Measurements from ENCODE around the gene UBR3. TPM values are rescaled to one million over a fixed set of nuclear protein-coding genes. Genes with fewer than 3 reads are reported as not detected.

UBR3 gene
- total RNA-seq, 2 experiments from 2014 or later, result 11.6 to 21.0 TPM

GRCh38 chr2:169910109-169910799, 83.0 kb downstream of the UBR3 start:
- H3K79me2 ChIP-seq (ENCODE audit: insufficient read depth, low read depth, low read length), result no peaks in the 10 kb centered on the region
- BruUV-seq (replicated peaks), result no TSS peak
- intact Hi-C loops (cut with micrococcal nuclease; ENCODE audit: unreplicated experiment), result no loop called here
- H3K4me2 ChIP-seq (ENCODE audit: low read length), result no peak overlapping the region
- H3K27ac ChIP-seq (ENCODE audit: low read depth, low read length, poor library complexity, severe bottlenecking), result no peak overlapping the region
- no peaks in the 10 kb centered on the region for H3K9me2 ChIP-seq (ENCODE audit: insufficient read depth, low read length)
- POLR2A ChIA-PET, result interaction anchor here (1.3 kb wide), 1 partner anchor 15 kb away, joined by 4 read pairs; no protein-coding TSS in a partner anchor
- H2AFZ ChIP-seq (ENCODE audit: low read length), result no peak overlapping the region
- H3K4me1 ChIP-seq (ENCODE audit: insufficient read depth, low read length, poor library complexity, severe bottlenecking), result no peaks in the 10 kb centered on the region
- CTCF ChIA-PET (ENCODE audit: unreplicated experiment), result no interaction called here
- DNase-seq (ENCODE audit: low spot score), result no peak
- no peaks in the 10 kb centered on the region for H3K9me3 ChIP-seq (ENCODE audit: low read length)
- H4K20me1 ChIP-seq (ENCODE audit: insufficient read depth, low read length), result no peaks in the 10 kb centered on the region
- H3K36me3 ChIP-seq (ENCODE audit: insufficient read depth, low read length), result no peaks in the 10 kb centered on the region
- H3K4me3 ChIP-seq (ENCODE audit: low read depth, low read length, poor library complexity, severe bottlenecking), result no peak overlapping the region
- TF ChIP-seq EZH2phosphoT487 (IDR thresholded peaks at IDR 0.05; ENCODE audit: borderline replicate concordance, low read depth, low read length), result no peak
- TF ChIP-seq CTCF (conservative IDR thresholded peaks at IDR 0.05; ENCODE audit: low read length), result no peak

DNA sequence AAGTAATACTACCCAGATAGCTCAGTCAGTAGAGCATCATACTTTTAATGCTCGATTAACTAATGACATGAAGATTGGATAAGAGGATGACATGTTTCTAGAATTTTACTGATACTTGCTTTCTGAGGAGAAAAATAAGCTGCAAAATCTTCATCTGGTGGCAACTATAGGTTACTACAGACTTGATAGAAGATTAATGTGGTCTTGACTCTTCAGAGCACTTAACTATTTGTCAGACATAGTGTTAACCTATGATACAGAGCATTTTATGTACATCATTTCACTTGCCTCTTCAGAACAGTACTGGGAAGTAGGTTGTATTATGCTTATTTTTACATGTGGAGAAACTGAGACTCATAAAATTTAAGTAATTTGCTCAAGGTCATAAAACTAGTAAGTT, 83.9 kb downstream of the UBR3 start:
- ChIA-PET CTCF (ENCODE audit: unreplicated experiment) (no interaction called here), POLR2A (interaction anchor here (0.6 to 1.4 kb wide), 3 partner anchors 16 to 230 kb away, joined by 3 to 4 read pairs (median 4); no protein-coding TSS in a partner anchor)
- Histone ChIP-seq H2AFZ (ENCODE audit: low read length) (no peak overlapping the region), H3K36me3 (ENCODE audit: insufficient read depth, low read length) (no peaks in the 10 kb centered on the region), H3K27ac (ENCODE audit: low read depth, low read length, poor library complexity, severe bottlenecking) (no peak overlapping the region), H4K20me1 (ENCODE audit: insufficient read depth, low read length) (no peaks in the 10 kb centered on the region), H3K4me2 (ENCODE audit: low read length) (no peak overlapping the region), H3K9me3 (ENCODE audit: low read length) (no peaks in the 10 kb centered on the region), H3K79me2 (ENCODE audit: insufficient read depth, low read depth, low read length) (no peaks in the 10 kb centered on the region), H3K4me3 (ENCODE audit: low read depth, low read length, poor library complexity, severe bottlenecking) (no peak overlapping the region), H3K4me1 (ENCODE audit: insufficient read depth, low read length, poor library complexity, severe bottlenecking) (no peaks in the 10 kb centered on the region), H3K9me2 (ENCODE audit: insufficient read depth, low read length) (no peaks in the 10 kb centered on the region)
- no peak for DNase-seq (ENCODE audit: low spot score)
- BruUV-seq (replicated peaks), result no TSS peak
- intact Hi-C loops (cut with micrococcal nuclease; ENCODE audit: unreplicated experiment), result no loop called here
- TF ChIP-seq EZH2phosphoT487 (IDR thresholded peaks at IDR 0.05; ENCODE audit: borderline replicate concordance, low read depth, low read length), result no peak
- TF ChIP-seq CTCF (conservative IDR thresholded peaks at IDR 0.05; ENCODE audit: low read length), result no peak

GRCh38 chr2:169916623-169917022, 89.4 kb downstream of the UBR3 start:
- no TSS peak for BruUV-seq (replicated peaks)
- no peak for DNase-seq (ENCODE audit: low spot score)
- Histone ChIP-seq H4K20me1 (ENCODE audit: insufficient read depth, low read length) (no peaks in the 10 kb centered on the region), H3K27ac (ENCODE audit: low read depth, low read length, poor library complexity, severe bottlenecking) (no peak overlapping the region), H2AFZ (ENCODE audit: low read length) (no peak overlapping the region), H3K9me3 (ENCODE audit: low read length) (no peaks in the 10 kb centered on the region), H3K4me3 (ENCODE audit: low read depth, low read length, poor library complexity, severe bottlenecking) (no peak overlapping the region), H3K36me3 (ENCODE audit: insufficient read depth, low read length) (no peaks in the 10 kb centered on the region), H3K79me2 (ENCODE audit: insufficient read depth, low read depth, low read length) (no peaks in the 10 kb centered on the region), H3K4me2 (ENCODE audit: low read length) (no peak overlapping the region), H3K4me1 (ENCODE audit: insufficient read depth, low read length, poor library complexity, severe bottlenecking) (peaks cover 4% of the 10 kb centered on the region), H3K9me2 (ENCODE audit: insufficient read depth, low read length) (no peaks in the 10 kb centered on the region)
- intact Hi-C loops (cut with micrococcal nuclease; ENCODE audit: unreplicated experiment), result no loop called here
- TF ChIP-seq EZH2phosphoT487 (IDR thresholded peaks at IDR 0.05; ENCODE audit: borderline replicate concordance, low read depth, low read length), result no peak
- TF ChIP-seq CTCF (conservative IDR thresholded peaks at IDR 0.05; ENCODE audit: low read length), result no peak
- POLR2A ChIA-PET, result interaction anchor here (0.7 kb wide), 1 partner anchor 10 kb away, joined by 4 read pairs; no protein-coding TSS in a partner anchor
- CTCF ChIA-PET (ENCODE audit: unreplicated experiment), result no interaction called here

All from OCI-LY7 (cell line).